Lung microvascular endothelial cell (primary cell): Measurements from ENCODE around the gene CHMP4A. TPM values are rescaled to one million over a fixed set of nuclear protein-coding genes. Genes with fewer than 3 reads are reported as not detected.
"Not testable (repeated sequence)": the region's sequence is repeated elsewhere in the genome, so short reads cannot be mapped to it uniquely, and the experiment has no call there.

Experiments used
- DNase-seq, 2 donors: peaks; one replicate each; pipeline versions ENCODE4 v3.0.0 to v3.0.0-alpha.2; 2010; ENCODE audit warnings: low read depth in 2 of 2
- total RNA-seq: library from RNA; depleted of rRNA; stranded (reverse); fragments of >200 nt; gene quantifications from 2 replicates; pipeline ENCODE4 v1.2.1, GENCODE V29; 2014

Gene CHMP4A
- total RNA-seq, 1 donor from 2014 or later, result 16.3 TPM

GRCh38 chr14:24226473-24226872 is 13.2 kb upstream of the CHMP4A start:
- DNase-seq, result no peak

- DNase-seq, result peak; percentile 96 to 98
These were observed 11.4 kb upstream of the CHMP4A start for GRCh38 chr14:24224618-24225071.

- DNase-seq, result not testable (repeated sequence)
These were observed 9.7 kb upstream of the CHMP4A start for GRCh38 chr14:24222987-24223386.

DNA sequence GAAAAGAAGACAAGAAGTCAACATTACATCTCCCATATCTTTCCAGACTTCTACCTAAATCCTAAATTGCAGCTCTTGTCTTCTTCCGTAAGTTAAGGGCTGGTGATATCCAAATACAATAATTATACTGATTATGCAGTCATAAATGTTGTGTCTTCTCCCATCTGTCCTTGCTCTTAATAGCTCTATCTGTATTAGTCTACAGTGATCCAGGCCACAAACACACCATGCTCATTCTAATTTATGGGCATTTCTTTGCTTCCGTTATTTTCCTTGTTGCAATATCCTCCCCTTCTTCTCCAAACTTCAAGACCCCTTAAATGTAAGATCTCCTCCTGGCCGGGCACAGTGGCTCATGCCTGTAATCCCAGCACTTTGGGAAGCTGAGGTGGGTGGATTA is 6.2 kb upstream of the CHMP4A start:
- no peak for DNase-seq

- DNase-seq, result no peak
These were observed 5.8 kb upstream of the CHMP4A start for GRCh38 chr14:24219080-24219479.

GRCh38 chr14:24216876-24217275 is 3.6 kb upstream of the CHMP4A start:
- DNase-seq, result not testable (repeated sequence)

- no peak for DNase-seq
These were observed 3.0 kb upstream of the CHMP4A start for GRCh38 chr14:24216345-24216699.

DNA sequence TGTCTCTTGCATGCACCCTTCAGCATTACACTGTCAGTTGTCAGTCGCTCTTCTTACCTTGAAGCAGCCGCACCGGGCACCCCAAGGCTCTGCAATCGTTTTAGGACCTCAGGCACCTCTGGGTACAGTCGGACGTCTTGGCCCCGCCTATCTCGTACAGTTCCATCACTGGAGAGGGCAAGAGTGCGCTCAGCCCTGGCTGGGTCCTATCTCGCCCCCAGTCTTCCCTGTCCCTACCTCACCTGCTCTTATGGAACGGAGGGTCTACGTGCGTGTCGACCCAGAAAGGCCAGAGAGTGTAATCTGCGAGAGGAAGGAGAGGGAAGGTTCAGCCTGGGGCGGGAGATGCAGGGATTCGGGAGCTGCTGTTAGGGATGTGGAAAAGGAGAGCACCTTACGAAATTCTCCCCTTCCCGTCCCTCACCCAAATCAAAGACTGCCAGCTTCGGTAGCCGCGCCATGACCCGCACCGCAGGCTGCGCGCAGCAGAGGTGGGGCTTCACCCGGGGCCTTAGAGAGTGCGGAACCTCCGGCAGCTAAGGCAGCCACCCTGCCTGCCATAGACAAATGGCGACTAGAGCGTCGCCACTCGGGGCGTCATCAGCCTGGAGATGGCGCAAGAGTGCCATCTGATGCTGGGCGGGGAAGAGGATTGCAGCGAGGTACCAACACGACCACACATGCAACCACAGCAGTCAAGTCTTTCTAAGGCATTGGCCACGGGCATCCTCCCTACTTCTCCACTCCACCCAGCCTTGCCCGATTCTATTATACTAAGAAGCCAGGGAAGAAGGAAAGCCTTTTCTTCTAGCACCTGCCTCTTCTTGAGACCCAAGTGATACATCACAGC is 2.4 kb upstream of the CHMP4A start, which contains the start of gene MDP1:
Gene MDP1, minus strand, starts transcription at position 572 of the 850 bp plus-strand sequence. Its CDS starts 111 bp downstream, at position 461.
- peak; percentile 93 for DNase-seq

GRCh38 chr14:24213866-24214662 is 776 bp upstream of the CHMP4A start:
- no peak for DNase-seq

- no peak for DNase-seq
These were observed 2.0 kb downstream of the CHMP4A start for GRCh38 chr14:24211311-24211710.

- no peak for DNase-seq
These were observed 5.7 kb downstream of the CHMP4A start for GRCh38 chr14:24207625-24208024.

DNA sequence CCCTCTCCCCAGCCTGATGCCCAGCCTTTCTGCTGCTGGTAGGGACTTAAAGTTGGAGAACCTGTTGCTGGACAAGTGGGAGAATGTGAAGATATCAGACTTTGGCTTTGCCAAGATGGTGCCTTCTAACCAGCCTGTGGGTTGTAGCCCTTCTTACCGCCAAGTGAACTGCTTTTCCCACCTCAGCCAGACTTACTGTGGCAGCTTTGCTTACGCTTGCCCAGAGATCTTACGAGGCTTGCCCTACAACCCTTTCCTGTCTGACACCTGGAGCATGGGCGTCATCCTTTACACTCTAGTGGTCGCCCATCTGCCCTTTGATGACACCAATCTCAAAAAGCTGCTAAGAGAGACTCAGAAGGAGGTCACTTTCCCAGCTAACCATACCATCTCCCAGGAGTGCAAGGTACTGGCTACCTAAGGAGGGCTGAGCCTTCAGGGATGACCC is 6.2 kb downstream of the CHMP4A start:
- DNase-seq, result no peak

DNA sequence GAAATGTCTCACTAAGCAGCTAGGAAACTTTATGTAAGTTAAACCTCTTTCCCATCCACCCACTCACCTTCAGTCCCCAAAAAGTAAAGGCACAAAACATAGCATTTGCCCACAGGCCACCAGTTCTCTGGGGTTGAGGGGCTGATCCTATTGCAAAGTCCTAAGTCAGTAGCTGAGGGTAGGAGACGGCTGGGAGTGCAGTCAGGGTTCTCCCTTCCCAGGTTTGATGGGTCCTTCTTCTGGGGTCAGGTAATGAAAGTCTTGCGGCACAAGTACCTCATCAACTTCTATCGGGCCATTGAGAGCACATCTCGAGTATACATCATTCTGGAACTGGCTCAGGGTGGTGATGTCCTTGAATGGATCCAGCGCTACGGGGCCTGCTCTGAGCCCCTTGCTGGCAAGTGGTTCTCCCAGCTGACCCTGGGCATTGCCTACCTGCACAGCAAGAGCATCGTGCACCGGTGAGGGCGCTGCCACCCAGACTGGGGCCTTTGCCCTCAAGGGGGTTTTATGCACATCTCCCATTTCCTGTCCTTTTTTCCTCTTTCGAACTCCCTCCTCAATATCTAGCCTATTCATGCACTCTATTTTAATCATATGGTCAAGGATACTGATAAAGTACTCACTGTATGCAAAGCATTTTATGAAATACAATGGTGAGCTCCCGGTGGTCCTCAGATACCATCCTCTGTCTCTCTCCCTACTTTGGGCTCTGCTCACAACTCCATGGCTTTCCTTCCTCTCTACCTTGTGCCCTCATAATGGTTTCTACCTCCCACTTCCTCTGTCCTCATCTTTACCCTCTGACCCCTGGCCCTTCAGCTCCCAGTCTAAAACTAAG is 6.8 kb downstream of the CHMP4A start:
- DNase-seq, result no peak

DNA sequence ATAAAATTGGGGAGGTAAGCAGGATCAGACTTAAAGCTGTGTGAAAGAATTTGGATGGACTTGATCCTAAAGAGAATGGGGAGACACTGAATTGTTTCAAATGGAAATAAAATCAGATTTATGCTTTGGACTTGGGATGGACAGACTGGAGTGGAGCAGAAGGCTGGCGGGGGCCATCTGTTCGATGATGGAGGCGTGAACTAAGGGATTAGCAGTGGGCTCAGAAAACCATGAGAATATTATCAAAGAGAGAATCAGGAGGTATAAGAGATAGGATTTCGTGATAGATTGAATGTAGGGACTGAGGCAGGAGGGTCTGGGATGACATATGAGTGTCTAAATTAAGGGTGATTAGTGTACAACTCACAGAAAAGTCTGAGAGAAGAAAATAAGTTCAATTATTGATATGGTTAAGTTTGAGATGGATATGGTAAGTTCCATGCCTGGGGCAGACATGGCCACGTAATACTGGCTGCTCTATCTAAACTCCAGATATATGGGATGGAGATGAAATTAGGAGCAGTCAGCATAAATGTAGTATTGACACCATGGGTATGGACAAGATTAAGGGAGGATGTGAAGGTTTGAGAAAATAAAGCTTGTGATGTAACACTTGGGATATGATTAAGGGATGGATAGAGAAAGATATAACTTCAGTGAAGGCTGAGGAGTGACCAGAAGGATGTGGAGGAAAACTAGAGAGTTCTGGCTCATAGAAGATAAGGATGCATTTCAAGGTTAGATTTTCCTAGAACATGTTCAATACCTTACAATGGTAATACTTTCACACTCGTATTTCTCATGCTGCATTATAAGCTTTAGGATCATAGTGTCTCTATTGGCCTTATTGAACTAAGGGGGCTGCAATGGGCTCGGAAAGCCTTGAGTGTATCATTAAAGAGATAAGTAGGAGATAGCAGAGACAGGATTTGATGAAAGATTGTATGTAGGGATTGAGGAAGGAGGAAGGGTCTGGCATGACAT is 8.8 kb downstream of the CHMP4A start:
- DNase-seq, result no peak

DNA sequence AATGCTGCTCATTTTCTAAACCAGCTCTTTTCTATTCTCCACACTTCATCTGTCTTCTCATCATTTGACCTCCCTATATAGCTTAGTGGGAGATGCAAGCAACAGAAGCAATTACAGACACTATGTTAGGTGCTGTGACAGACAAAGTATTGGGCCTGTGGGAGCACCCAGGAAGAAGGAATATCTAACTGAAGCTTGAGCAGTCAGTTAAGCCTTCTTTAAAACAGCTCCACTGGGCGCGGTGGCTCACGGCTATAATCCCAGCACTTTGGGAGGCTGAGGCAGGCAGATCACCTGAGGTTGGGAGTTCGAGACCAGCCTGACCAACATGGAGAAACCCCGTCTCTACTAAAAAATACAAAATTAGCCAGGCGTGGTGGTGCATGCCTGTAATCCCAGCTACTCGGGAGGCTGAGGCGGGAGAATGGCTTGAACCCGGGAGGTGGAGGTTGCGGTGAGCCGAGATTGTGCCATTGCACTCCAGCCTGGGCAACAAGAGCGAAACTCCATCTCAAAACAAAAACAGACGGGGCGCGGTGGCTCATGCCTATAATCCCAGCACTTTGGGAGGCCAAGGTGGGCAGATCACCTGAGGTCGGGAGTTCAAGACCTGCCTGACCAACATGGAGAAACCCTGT is 9.9 kb downstream of the CHMP4A start:
- not testable (repeated sequence) for DNase-seq

DNA sequence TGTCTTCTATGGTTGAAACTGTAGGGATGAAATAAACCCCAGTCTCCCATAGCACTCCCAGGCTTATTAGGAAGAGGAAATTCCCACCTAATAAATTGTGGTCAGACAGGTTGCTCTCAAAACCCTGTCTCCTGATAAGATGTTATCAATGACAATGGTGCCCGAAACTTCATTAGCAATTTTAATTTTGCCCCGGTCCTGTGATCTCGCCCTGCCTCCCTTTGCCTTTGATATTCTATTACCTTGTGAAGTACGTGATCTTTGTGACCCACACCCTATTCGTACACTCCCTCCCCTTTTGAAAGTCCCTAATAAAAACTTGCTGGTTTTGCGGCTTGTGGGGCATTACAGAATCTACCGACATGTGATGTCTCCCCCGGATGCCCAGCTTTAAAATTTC is 10.8 kb downstream of the CHMP4A start:
- not testable (repeated sequence) for DNase-seq

DNA sequence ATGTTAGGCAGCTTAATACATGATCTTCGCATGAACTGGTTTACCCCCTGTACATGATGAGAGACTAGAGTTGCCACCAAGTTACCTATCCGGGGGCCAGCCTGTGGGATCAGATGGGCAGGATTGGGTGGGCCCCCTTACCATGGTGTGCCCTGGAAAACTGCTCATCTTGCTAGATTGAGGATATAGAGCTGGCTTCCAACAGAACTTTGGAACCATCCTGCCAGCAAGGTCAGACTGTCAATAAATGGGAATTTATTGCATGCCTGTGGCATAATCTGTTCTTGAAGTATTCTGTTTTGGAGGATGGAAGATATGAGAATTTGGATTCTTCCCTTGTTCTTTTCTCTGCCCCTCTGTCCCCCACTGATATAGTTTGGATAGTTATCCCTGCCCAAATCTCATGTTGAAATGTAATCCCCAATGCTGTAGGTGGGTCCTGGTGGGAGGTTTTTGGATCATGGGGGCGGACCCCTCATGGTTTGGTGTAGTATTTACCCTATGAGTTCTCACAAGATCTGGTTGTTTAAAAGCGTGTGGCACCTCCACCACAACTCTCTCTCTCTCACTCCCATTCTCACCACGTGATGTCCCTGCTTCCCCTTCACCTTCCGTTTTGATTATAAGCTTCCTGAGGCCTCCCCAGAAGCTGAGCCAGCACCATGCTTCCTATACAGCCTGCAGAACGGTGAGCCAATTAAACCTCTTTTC is 14.3 kb downstream of the CHMP4A start:
- no peak for DNase-seq

- DNase-seq, result no peak
These were observed 16.2 kb downstream of the CHMP4A start for GRCh38 chr14:24197056-24197450.
